HG03469 (cell line): ENCODE measurements around the gene LHX6.

ENCODE experiments used
- ATAC-seq: cut with Tn5 transposase; IDR thresholded peaks from one replicate; pipeline ENCODE4 v1.9.1; 2021; ENCODE audit warnings: mild to moderate bottlenecking, moderate library complexity, moderate number of reproducible peaks; ENCODE audit not compliant: unreplicated experiment

Gene LHX6

GRCh38 chr9:122236681-122237080 is 7.9 kb upstream of the LHX6 start:
- no peak for ATAC-seq

GRCh38 chr9:122234022-122234748 is 5.4 kb upstream of the LHX6 start:
- no peak for ATAC-seq

- no peak for ATAC-seq
Measured at GRCh38 chr9:122232796-122233306, 4.1 kb upstream of the LHX6 start.

GRCh38 chr9:122229485-122229837 is 704 bp upstream of the LHX6 start:
- ATAC-seq: no peak

GRCh38 chr9:122228191-122228567 is 578 bp downstream of the LHX6 start:
- no peak for ATAC-seq

- ATAC-seq: no peak
Measured at GRCh38 chr9:122227575-122227900, 1.2 kb downstream of the LHX6 start.

- ATAC-seq: no peak
Measured at GRCh38 chr9:122226758-122227574, 1.8 kb downstream of the LHX6 start.

GRCh38 chr9:122226142-122226757 is 2.5 kb downstream of the LHX6 start:
- no peak for ATAC-seq

- ATAC-seq: no peak
Measured at GRCh38 chr9:122225312-122226141, 3.2 kb downstream of the LHX6 start.

- ATAC-seq: no peak
Measured at GRCh38 chr9:122223435-122223834, 5.3 kb downstream of the LHX6 start.

- ATAC-seq: no peak
Measured at GRCh38 chr9:122222791-122223190, 6.0 kb downstream of the LHX6 start.

GRCh38 chr9:122221183-122221811 is 7.5 kb downstream of the LHX6 start:
- no peak for ATAC-seq

- ATAC-seq: no peak
Measured at GRCh38 chr9:122220673-122221182, 8.0 kb downstream of the LHX6 start.

- no peak for ATAC-seq
Measured at GRCh38 chr9:122219856-122220672, 8.7 kb downstream of the LHX6 start.

- ATAC-seq: no peak
Measured at GRCh38 chr9:122218935-122219855, 9.6 kb downstream of the LHX6 start.

GRCh38 chr9:122218071-122218934 is 10.5 kb downstream of the LHX6 start:
- no peak for ATAC-seq

GRCh38 chr9:122217640-122218039 is 11.1 kb downstream of the LHX6 start:
- ATAC-seq: no peak
